Body of pancreas (tissue), 4 donors: Measurements from ENCODE around the gene CPLX1. TPM values are rescaled to one million over a fixed set of nuclear protein-coding genes. Genes with fewer than 3 reads are reported as not detected.

Experiments used
- ATAC-seq: fragments of 150-250 bp; one replicate; pipeline ENCODE4 v1.9.1; 2016
- DNase-seq, 4 donors: peaks; one replicate each; pipeline ENCODE4 v3.0.0-alpha.2; 2019
- H3K27ac ChIP-seq, 4 donors: fragments of 200-600 bp; sonication (generic); 1 replicate in 3 of 4; 2 replicates in 1 of 4; pipeline versions ENCODE4 v1.5.1 to v1.6.1; 2016 to 2019; ENCODE audit warnings: mild to moderate bottlenecking in 1 of 4, mixed read lengths in 1 of 4, moderate library complexity in 1 of 4
- H3K27me3 ChIP-seq, 2 donors: fragments of 200-600 bp; sonication (generic); one replicate each; pipeline ENCODE4 v1.6.0; 2016; ENCODE audit warnings: mild to moderate bottlenecking in 1 of 2
- H3K36me3 ChIP-seq, 2 donors: fragments of 200-600 bp; sonication (generic); replicated peaks in 1 of 2; 2 replicates each; pipeline ENCODE4 v1.5.1; 2016; ENCODE audit warnings: low read depth in 2 of 2; ENCODE audit not compliant: insufficient read depth in 1 of 2
- H3K4me1 ChIP-seq: fragments of 200-600 bp; sonication (generic); one replicate; pipeline ENCODE4 v1.6.0; 2016
- H3K4me3 ChIP-seq, 2 donors: fragments of 200-600 bp; sonication (generic); 1 replicate in 1 of 2; 2 replicates in 1 of 2; pipeline ENCODE4 v1.5.1; 2016 to 2019
- H3K9me3 ChIP-seq, 3 donors: fragments of 200-600 bp; sonication (generic); 1 replicate in 2 of 3; 2 replicates in 1 of 3; pipeline ENCODE4 v1.5.1; 2016
- CTCF ChIP-seq, 7 experiments: fragments of 450-650 bp in 4 of 7; fragments of 200-600 bp in 3 of 7; sonication (generic) in 3 of 7; IDR thresholded peaks; one replicate each; pipeline ENCODE4 v1.5.1; 2016 to 2019; ENCODE audit warnings: antibody characterized with exemption in 7 of 7
- POLR2A ChIP-seq, 3 donors: fragments of 450-650 bp; IDR thresholded peaks; one replicate each; pipeline ENCODE4 v1.6.1; 2016; ENCODE audit warnings: antibody characterized with exemption in 3 of 3, mild to moderate bottlenecking in 2 of 3
- WGBS, 2 donors: methylation state at CpG; one replicate each; pipeline ENCODE4 v1.1.5; 2017; 5-methylcytosine and 5-hydroxymethylcytosine counted together
- intact Hi-C: fragments of 100-400 bp; cut with DNase I; formaldehyde crosslinking; loops from one replicate; pipeline ENCODE4 v1.15.1; 2023
- total RNA-seq, 2 donors: library from RNA; depleted of rRNA; stranded (reverse); fragments of >200 nt; gene quantifications; one replicate each; pipeline ENCODE4 v1.1.0, GENCODE V29; 2016

The CPLX1 gene
- total RNA-seq, 2 donors from 2014 or later: 0.52 to 2.0 TPM

- H3K27me3 ChIP-seq: peaks cover 0 to 21% of the 10 kb centered on the region in 2 donors
- intact Hi-C loops: no loop called here
These were observed 2.0 kb downstream of the CPLX1 start for GRCh38 chr4:823761-824460.

GRCh38 chr4:823176-823760 lies 2.7 kb downstream of the CPLX1 start:
- Histone ChIP-seq H3K4me3 (no peak overlapping the region), H3K9me3 (no peaks in the 10 kb centered on the region), H3K36me3 (no peaks in the 10 kb centered on the region), H3K4me1 (peaks cover 18% of the 10 kb centered on the region), H3K27ac (no peak overlapping the region), H3K27me3 (peaks cover 0 to 21% of the 10 kb centered on the region in 2 donors)
- 59 to 77% methylated on average over 11 to 21 of the region's 21 CpGs for WGBS, 2 donors
- no peak for TF ChIP-seq CTCF (IDR thresholded peaks at IDR 0.05)
- TF ChIP-seq POLR2A (IDR thresholded peaks at IDR 0.05): no peak
- intact Hi-C loops: no loop called here
- no peak for ATAC-seq
- DNase-seq: no peak

More at GRCh38 chr4:823761-824460, 2.0 kb downstream of the CPLX1 start:
- H3K27ac ChIP-seq: no peak overlapping the region
- no peak overlapping the region for H3K4me3 ChIP-seq
- H3K36me3 ChIP-seq: no peaks in the 10 kb centered on the region
- WGBS, 2 donors: 52 to 58% methylated on average over 12 to 22 of the region's 24 CpGs
- no peaks in the 10 kb centered on the region for H3K9me3 ChIP-seq
- no peak for DNase-seq
- TF ChIP-seq POLR2A (IDR thresholded peaks at IDR 0.05): no peak
- TF ChIP-seq CTCF (IDR thresholded peaks at IDR 0.05): no peak
- ATAC-seq: no peak
- H3K4me1 ChIP-seq: peaks cover 24% of the 10 kb centered on the region

GRCh38 chr4:822361-823175 lies 3.4 kb downstream of the CPLX1 start:
- no peaks in the 10 kb centered on the region for H3K9me3 ChIP-seq
- H3K27me3 ChIP-seq: peaks cover 0 to 21% of the 10 kb centered on the region in 2 donors
- peaks cover 15% of the 10 kb centered on the region for H3K4me1 ChIP-seq
- H3K4me3 ChIP-seq: no peak overlapping the region
- TF ChIP-seq CTCF (IDR thresholded peaks at IDR 0.05): no peak
- TF ChIP-seq POLR2A (IDR thresholded peaks at IDR 0.05): no peak
- WGBS, 2 donors: 43 to 44% methylated on average over 24 of the region's 24 CpGs
- H3K36me3 ChIP-seq: no peaks in the 10 kb centered on the region
- ATAC-seq: no peak
- intact Hi-C loops: no loop called here
- no peak for DNase-seq
- H3K27ac ChIP-seq: no peak overlapping the region

- Histone ChIP-seq H3K36me3 (no peaks in the 10 kb centered on the region), H3K9me3 (no peaks in the 10 kb centered on the region), H3K4me1 (peaks cover 13% of the 10 kb centered on the region), H3K4me3 (no peak overlapping the region), H3K27ac (no peak overlapping the region), H3K27me3 (peaks cover 0 to 19% of the 10 kb centered on the region in 2 donors)
- WGBS, 2 donors: 72 to 77% methylated on average over 15 to 16 of the region's 16 CpGs
- ATAC-seq (no peak), DNase-seq (no peak)
- intact Hi-C loops: no loop called here
- TF ChIP-seq POLR2A (IDR thresholded peaks at IDR 0.05) (no peak), CTCF (IDR thresholded peaks at IDR 0.05) (no peak)
These were observed 4.3 kb downstream of the CPLX1 start for GRCh38 chr4:821631-822030.
